Transverse colon (tissue), 4 donors: ENCODE measurements around the gene HNF1A.

Experiments
- POLR2AphosphoS5 ChIP-seq, 3 donors: sonication (generic); formaldehyde crosslinking; IDR thresholded peaks; one replicate each; pipeline ENCODE4 v1.6.1; 2016; ENCODE audit warnings: antibody characterized with exemption in 3 of 3
- TF ChIP-seq, protein P1 (sequence below), 5 experiments: fragments of 200-600 bp in 3 of 5; fragments of 450-650 bp in 2 of 5; sonication (generic) in 3 of 5; IDR thresholded peaks; 1 replicate in 2 of 5; 2 replicates in 3 of 5; pipeline ENCODE4 v1.5.1; 2016 to 2017; ENCODE audit warnings: antibody characterized with exemption in 5 of 5, inconsistent platforms in 3 of 5, mild to moderate bottlenecking in 2 of 5, moderate library complexity in 1 of 5

DNA sequence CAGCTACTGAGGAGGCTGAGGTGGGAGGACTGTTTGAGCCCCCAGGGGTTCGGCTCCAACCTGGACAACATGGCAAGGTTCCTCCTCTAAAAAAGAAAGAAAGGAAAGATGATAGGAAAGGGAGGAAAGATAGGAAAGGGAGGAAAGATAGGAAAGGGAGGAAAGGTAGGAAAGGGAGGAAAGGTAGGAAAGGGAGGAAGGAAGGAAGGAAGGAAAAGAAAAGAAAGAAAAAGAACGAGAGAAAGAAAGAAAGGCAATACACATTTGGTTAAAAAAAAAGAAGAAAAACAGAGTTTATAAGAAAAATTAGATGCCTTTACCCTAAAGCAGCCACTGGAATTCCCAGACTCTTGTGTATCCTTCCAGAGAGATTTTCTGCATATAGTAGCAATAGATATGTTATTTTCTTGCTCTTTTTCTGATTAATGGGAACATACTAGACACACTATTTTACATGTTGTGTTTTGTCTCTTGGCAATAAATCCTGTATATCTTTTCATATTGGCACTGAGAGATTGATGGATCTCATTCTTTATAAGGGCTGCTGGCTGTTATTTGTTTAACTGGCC, 12.2 kb downstream of the HNF1A start:
- TF ChIP-seq, protein P1, sequence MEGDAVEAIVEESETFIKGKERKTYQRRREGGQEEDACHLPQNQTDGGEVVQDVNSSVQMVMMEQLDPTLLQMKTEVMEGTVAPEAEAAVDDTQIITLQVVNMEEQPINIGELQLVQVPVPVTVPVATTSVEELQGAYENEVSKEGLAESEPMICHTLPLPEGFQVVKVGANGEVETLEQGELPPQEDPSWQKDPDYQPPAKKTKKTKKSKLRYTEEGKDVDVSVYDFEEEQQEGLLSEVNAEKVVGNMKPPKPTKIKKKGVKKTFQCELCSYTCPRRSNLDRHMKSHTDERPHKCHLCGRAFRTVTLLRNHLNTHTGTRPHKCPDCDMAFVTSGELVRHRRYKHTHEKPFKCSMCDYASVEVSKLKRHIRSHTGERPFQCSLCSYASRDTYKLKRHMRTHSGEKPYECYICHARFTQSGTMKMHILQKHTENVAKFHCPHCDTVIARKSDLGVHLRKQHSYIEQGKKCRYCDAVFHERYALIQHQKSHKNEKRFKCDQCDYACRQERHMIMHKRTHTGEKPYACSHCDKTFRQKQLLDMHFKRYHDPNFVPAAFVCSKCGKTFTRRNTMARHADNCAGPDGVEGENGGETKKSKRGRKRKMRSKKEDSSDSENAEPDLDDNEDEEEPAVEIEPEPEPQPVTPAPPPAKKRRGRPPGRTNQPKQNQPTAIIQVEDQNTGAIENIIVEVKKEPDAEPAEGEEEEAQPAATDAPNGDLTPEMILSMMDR (IDR thresholded peaks at IDR 0.05): no peak
- TF ChIP-seq POLR2AphosphoS5 (IDR thresholded peaks at IDR 0.05): no peak
